ENCODE measurements around the gene STIM2. TPM values are rescaled to one million over a fixed set of nuclear protein-coding genes. Genes with fewer than 3 reads are reported as not detected.

The STIM2 gene
- total RNA-seq, 1 experiment from 2014 or later, result 15.5 TPM

DNA sequence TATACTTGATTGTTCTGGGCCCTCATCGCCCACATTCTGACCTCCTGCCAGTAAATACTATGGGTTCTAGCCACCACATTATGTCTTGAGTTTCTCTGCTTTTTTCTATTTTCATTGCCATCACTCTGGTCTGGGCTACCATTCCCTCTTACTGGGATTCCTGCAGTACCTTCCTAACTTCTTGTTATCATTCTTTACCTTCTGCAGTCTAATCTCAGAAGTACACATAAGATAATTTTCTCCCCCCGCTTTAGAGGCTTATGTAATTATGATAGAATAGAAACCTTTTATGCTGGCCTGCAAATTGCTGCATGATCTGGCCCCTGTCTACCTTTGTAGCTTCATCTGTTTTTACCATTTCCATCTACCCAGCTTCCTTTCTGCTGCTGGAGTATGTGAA is 19.2 kb downstream of the STIM2 start:
- no peak for ATAC-seq
- Histone ChIP-seq H3K9me2 (replicated peaks; ENCODE audit: low read length) (no peaks in the 10 kb centered on the region), H3K9ac (ENCODE audit: low read length) (no peak overlapping the region), H3K79me2 (ENCODE audit: low read length) (peaks cover 19% of the 10 kb centered on the region), H3F3A (ENCODE audit: low read length, unreplicated experiment) (no peaks in the 10 kb centered on the region), H4K20me1 (ENCODE audit: low read length) (0 out of 2 replicates have a peak, but pooled peaks cover 5% of the 10 kb centered on the region), H3K4me2 (ENCODE audit: low read length) (no peak overlapping the region), H3K9me3 (ENCODE audit: low read length) (no peaks in the 10 kb centered on the region), H2AFZ (ENCODE audit: low read length) (no peak overlapping the region), H3K4me3 (ENCODE audit: low read length) (no peak overlapping the region), H3K36me3 (ENCODE audit: low read depth, low read length) (no peaks in the 10 kb centered on the region), H3K27ac (ENCODE audit: low read length) (no peak overlapping the region), H3K4me1 (ENCODE audit: insufficient read depth, low read length) (peaks cover 10% of the 10 kb centered on the region), H3K27me3 (ENCODE audit: low read length) (no peaks in the 10 kb centered on the region)
- DNase-seq, result no peak
- CTCF ChIA-PET, result no interaction called here
- intact Hi-C loops (cut with micrococcal nuclease), result loop anchor here (5.0 kb wide), 1 partner anchor 122 kb away; no protein-coding TSS in a partner anchor
- POLR2A ChIA-PET (ENCODE audit: unreplicated experiment), result no interaction called here
- TF ChIP-seq CTCF (conservative IDR thresholded peaks at IDR 0.05; ENCODE audit: low read depth, low read length) (no peak), EZH2phosphoT487 (IDR thresholded peaks at IDR 0.05; ENCODE audit: borderline replicate concordance, low read length) (no peak), EZH2 (IDR thresholded peaks at IDR 0.05; ENCODE audit: low read length, unreplicated experiment) (no peak)
- BruUV-seq (replicated peaks), result no TSS peak

DNA sequence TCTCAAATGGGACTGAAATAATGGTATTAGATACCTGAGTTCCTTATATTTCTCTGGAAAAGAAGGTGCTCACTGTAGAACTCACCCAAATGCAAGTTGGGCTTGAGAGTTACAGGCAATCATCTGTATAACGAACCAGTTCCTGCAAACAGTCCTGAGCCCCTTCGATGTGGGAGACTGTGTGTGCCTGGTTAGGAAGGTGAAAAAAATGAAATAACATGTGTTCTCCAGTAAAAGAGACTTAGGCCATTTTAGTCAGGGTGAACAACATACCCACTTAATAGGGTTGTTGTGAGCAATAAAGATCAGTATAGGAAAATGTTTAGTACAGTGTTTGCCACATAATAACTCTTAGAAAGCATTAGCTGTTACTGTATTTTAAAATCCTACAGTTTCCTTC is 23.4 kb downstream of the STIM2 start:
- H3K36me3 ChIP-seq (ENCODE audit: low read depth, low read length), result no peaks in the 10 kb centered on the region
- no peaks in the 10 kb centered on the region for H3K9me2 ChIP-seq (replicated peaks; ENCODE audit: low read length)
- no peak overlapping the region for H3K4me2 ChIP-seq (ENCODE audit: low read length)
- peaks cover 25% of the 10 kb centered on the region for H3K79me2 ChIP-seq (ENCODE audit: low read length)
- ATAC-seq (no peak), DNase-seq (no peak)
- no peaks in the 10 kb centered on the region for H3K27me3 ChIP-seq (ENCODE audit: low read length)
- ChIA-PET CTCF (no interaction called here), POLR2A (ENCODE audit: unreplicated experiment) (no interaction called here)
- H3K4me1 ChIP-seq (ENCODE audit: insufficient read depth, low read length), result peaks cover 4% of the 10 kb centered on the region
- no peak overlapping the region for H3K4me3 ChIP-seq (ENCODE audit: low read length)
- no TSS peak for BruUV-seq (replicated peaks)
- H3F3A ChIP-seq (ENCODE audit: low read length, unreplicated experiment), result no peaks in the 10 kb centered on the region
- no peak overlapping the region for H3K27ac ChIP-seq (ENCODE audit: low read length)
- H4K20me1 ChIP-seq (ENCODE audit: low read length), result 0 out of 2 replicates have a peak, but pooled peaks cover 5% of the 10 kb centered on the region
- no peaks in the 10 kb centered on the region for H3K9me3 ChIP-seq (ENCODE audit: low read length)
- H2AFZ ChIP-seq (ENCODE audit: low read length), result no peak overlapping the region
- H3K9ac ChIP-seq (ENCODE audit: low read length), result no peak overlapping the region
- no peak for TF ChIP-seq EZH2phosphoT487 (IDR thresholded peaks at IDR 0.05; ENCODE audit: borderline replicate concordance, low read length)
- no peak for TF ChIP-seq EZH2 (IDR thresholded peaks at IDR 0.05; ENCODE audit: low read length, unreplicated experiment)
- TF ChIP-seq CTCF (conservative IDR thresholded peaks at IDR 0.05; ENCODE audit: low read depth, low read length), result no peak
- intact Hi-C loops (cut with micrococcal nuclease), result no loop called here

DNA sequence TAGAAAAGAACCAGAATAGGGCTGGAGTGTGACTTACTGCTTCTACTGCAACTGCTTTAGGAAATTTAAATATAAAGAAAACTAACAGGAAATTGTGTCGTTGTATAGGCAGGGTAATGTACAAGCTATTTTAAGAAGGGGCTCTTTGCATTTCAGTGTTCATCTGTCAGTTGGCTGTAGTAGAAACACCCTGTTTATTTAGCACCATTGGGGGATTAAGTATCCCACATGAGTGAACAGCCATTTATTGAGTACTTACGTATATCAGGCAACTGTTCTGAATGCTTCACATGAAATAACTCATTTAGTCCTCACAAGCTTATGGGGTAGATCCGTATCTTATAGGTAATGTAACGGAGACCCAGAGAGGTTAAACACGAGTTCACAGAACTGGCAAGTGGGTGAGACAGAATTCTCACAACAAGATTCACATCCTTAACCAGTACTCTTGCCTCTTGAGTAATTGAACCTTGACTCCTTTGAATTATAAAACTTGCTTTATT is 23.9 kb downstream of the STIM2 start:
- H3K79me2 ChIP-seq (ENCODE audit: low read length), result peaks cover 23% of the 10 kb centered on the region
- ATAC-seq, result no peak

More for the DNA sequence above, 23.9 kb downstream of the STIM2 start:
- Histone ChIP-seq H3F3A (ENCODE audit: low read length, unreplicated experiment) (no peaks in the 10 kb centered on the region), H3K27ac (ENCODE audit: low read length) (no peak overlapping the region), H3K4me1 (ENCODE audit: insufficient read depth, low read length) (no peaks in the 10 kb centered on the region), H3K9ac (ENCODE audit: low read length) (no peak overlapping the region), H3K4me3 (ENCODE audit: low read length) (no peak overlapping the region), H3K9me2 (replicated peaks; ENCODE audit: low read length) (no peaks in the 10 kb centered on the region), H4K20me1 (ENCODE audit: low read length) (0 out of 2 replicates have a peak, but pooled peaks cover 3% of the 10 kb centered on the region), H3K9me3 (ENCODE audit: low read length) (no peaks in the 10 kb centered on the region), H3K27me3 (ENCODE audit: low read length) (no peaks in the 10 kb centered on the region), H3K36me3 (ENCODE audit: low read depth, low read length) (no peaks in the 10 kb centered on the region), H2AFZ (ENCODE audit: low read length) (no peak overlapping the region), H3K4me2 (ENCODE audit: low read length) (no peak overlapping the region)
- POLR2A ChIA-PET (ENCODE audit: unreplicated experiment), result interaction anchor here (0.5 kb wide), 1 partner anchor 15 kb away, joined by 3 read pairs; no protein-coding TSS in a partner anchor
- DNase-seq, result no peak
- CTCF ChIA-PET, result no interaction called here
- no TSS peak for BruUV-seq (replicated peaks)
- intact Hi-C loops (cut with micrococcal nuclease), result no loop called here
- no peak for TF ChIP-seq EZH2phosphoT487 (IDR thresholded peaks at IDR 0.05; ENCODE audit: borderline replicate concordance, low read length)
- TF ChIP-seq CTCF (conservative IDR thresholded peaks at IDR 0.05; ENCODE audit: low read depth, low read length), result no peak
- no peak for TF ChIP-seq EZH2 (IDR thresholded peaks at IDR 0.05; ENCODE audit: low read length, unreplicated experiment)

Data from PC-3 (cell line).